K562 (cell line): ENCODE results near the gene MKLN1. TPM values are rescaled to one million over a fixed set of nuclear protein-coding genes. Genes with fewer than 3 reads are reported as not detected.

Experiments used
- BACH1 ChIP-seq: fragments of 200-800 bp; sonication (Bioruptor generic); IDR thresholded peaks from 2 replicates; pipeline ENCODE4 v1.6.1; 2016; ENCODE audit warnings: missing genetic modification characterization, missing compliant biosample characterization
- CREB3 ChIP-seq: fragments of 450-650 bp; conservative IDR thresholded peaks from 2 replicates; pipeline ENCODE4 v1.6.1; 2016; ENCODE audit warnings: missing genetic modification characterization, low read depth, mild to moderate bottlenecking, missing compliant biosample characterization, moderate library complexity
- CSDE1 ChIP-seq, 2 experiments: fragments of 450-650 bp; IDR thresholded peaks; 2 replicates each; pipeline ENCODE4 v1.6.1; 2016; ENCODE audit warnings: mild to moderate bottlenecking in 1 of 2
- FOXP1 ChIP-seq: sonication (generic); formaldehyde crosslinking; IDR thresholded peaks from 2 replicates; pipeline ENCODE4 v1.8.0; 2022; ENCODE audit warnings: mild to moderate bottlenecking, missing genetic modification reagents
- MYBL2 ChIP-seq, 2 experiments: fragments of 450-650 bp in 1 of 2; sonication (generic) in 1 of 2; formaldehyde crosslinking in 1 of 2; IDR thresholded peaks; 2 replicates each; pipeline versions ENCODE4 v1.6.1 to v1.8.1; 2017 to 2022; ENCODE audit warnings: borderline replicate concordance in 1 of 2, inconsistent platforms in 1 of 2, low read depth in 1 of 2, mild to moderate bottlenecking in 1 of 2, missing genetic modification reagents in 1 of 2, moderate library complexity in 1 of 2
- STAT5A ChIP-seq: IDR thresholded peaks from 2 replicates; pipeline ENCODE4 v1.6.1; 2012; ENCODE audit warnings: low read length, inconsistent platforms, borderline replicate concordance
- TAF9B ChIP-seq: fragments of 450-650 bp; IDR thresholded peaks from 2 replicates; pipeline ENCODE4 v1.6.1; 2018; ENCODE audit warnings: mild to moderate bottlenecking; ENCODE audit not compliant: partially characterized antibody
- ZBTB11 ChIP-seq, 3 experiments: fragments of 200-800 bp in 1 of 3; fragments of 250-450 bp in 1 of 3; fragments of 450-650 bp in 1 of 3; sonication (Bioruptor Pico) in 1 of 3; sonication (Bioruptor generic) in 1 of 3; formaldehyde crosslinking in 1 of 3; IDR thresholded peaks; 2 replicates each; pipeline versions ENCODE4 v1.6.1 to v1.8.0; 2016 to 2022; ENCODE audit warnings: mild to moderate bottlenecking in 2 of 3, missing genetic modification characterization in 2 of 3, missing compliant biosample characterization in 1 of 3, moderate library complexity in 1 of 3
- ZNF717 ChIP-seq: fragments of 250-450 bp; sonication (Bioruptor Pico); IDR thresholded peaks from 2 replicates; pipeline ENCODE4 v1.5.0; 2021
- polyA plus RNA-seq, 8 experiments: library from polyadenylated mRNA; depleted of rRNA in 4 of 8; stranded (reverse) in 5 of 8; unstranded in 3 of 8; fragments of >200 nt; fragmentation: Nextera tagmentation in 2 of 8; fragmentation: Illumina TruSeq in 1 of 8; extraction: Ambion mirVana in 2 of 8; extraction: Trizol in 1 of 8; gene quantifications; 2 replicates each; pipeline versions ENCODE4 v1.2.1 to v1.2.3, GENCODE V29; 2011 to 2014; ENCODE audit warnings: inconsistent platforms in 1 of 8, missing spikeins in 1 of 8
- total RNA-seq, 7 experiments: library from RNA; depleted of rRNA in 6 of 7; stranded (reverse); fragments of >200 nt in 6 of 7; fragmentation: Illumina TruSeq in 2 of 7; extraction: Trizol in 2 of 7; gene quantifications; 2 replicates each; pipeline versions ENCODE4 v1.2.1 to v1.2.3, GENCODE V29; 2011 to 2021; ENCODE audit warnings: low replicate concordance in 1 of 7
- TF ChIP-seq, protein P1 (sequence below): sonication (generic); formaldehyde crosslinking; IDR thresholded peaks from 2 replicates; pipeline ENCODE4 v1.8.0; 2022; ENCODE audit warnings: missing genetic modification reagents, mild to moderate bottlenecking, moderate library complexity, borderline replicate concordance
- TF ChIP-seq, protein P2 (sequence below): sonication (generic); formaldehyde crosslinking; IDR thresholded peaks from 2 replicates; pipeline ENCODE4 v1.8.0; 2023; ENCODE audit warnings: missing genetic modification reagents, mild to moderate bottlenecking, borderline replicate concordance

MKLN1 gene
- total and polyA plus RNA-seq, 9 of the 15 experiments (the other 6 are each of a cell fraction or from before 2014, with no cell fraction given) = 18.6 to 80.4 (median 56.0) TPM

GRCh38 chr7:131488361-131488760 is 160.7 kb downstream of the MKLN1 start (continued):
- TF ChIP-seq, protein P1, sequence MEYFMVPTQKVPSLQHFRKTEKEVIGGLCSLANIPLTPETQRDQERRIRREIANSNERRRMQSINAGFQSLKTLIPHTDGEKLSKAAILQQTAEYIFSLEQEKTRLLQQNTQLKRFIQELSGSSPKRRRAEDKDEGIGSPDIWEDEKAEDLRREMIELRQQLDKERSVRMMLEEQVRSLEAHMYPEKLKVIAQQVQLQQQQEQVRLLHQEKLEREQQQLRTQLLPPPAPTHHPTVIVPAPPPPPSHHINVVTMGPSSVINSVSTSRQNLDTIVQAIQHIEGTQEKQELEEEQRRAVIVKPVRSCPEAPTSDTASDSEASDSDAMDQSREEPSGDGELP (CRISPR knock-in tag) = no peak
- no peak for TF ChIP-seq STAT5A
- no peak for TF ChIP-seq BACH1 (tag)
- no peak for TF ChIP-seq ZNF717 (CRISPR knock-in tag)
- TF ChIP-seq ZBTB11 (CRISPR knock-in tag; IDR thresholded peaks at IDR 0.05) = no peak
- TF ChIP-seq MYBL2 (IDR thresholded peaks at IDR 0.05; ENCODE audit: low read depth) = no peak
- TF ChIP-seq MYBL2 (CRISPR knock-in tag; IDR thresholded peaks at IDR 0.05; ENCODE audit: borderline replicate concordance) = no peak
- TF ChIP-seq CREB3 (tag) = no peak
- no peak for TF ChIP-seq TAF9B
- TF ChIP-seq, protein P2, sequence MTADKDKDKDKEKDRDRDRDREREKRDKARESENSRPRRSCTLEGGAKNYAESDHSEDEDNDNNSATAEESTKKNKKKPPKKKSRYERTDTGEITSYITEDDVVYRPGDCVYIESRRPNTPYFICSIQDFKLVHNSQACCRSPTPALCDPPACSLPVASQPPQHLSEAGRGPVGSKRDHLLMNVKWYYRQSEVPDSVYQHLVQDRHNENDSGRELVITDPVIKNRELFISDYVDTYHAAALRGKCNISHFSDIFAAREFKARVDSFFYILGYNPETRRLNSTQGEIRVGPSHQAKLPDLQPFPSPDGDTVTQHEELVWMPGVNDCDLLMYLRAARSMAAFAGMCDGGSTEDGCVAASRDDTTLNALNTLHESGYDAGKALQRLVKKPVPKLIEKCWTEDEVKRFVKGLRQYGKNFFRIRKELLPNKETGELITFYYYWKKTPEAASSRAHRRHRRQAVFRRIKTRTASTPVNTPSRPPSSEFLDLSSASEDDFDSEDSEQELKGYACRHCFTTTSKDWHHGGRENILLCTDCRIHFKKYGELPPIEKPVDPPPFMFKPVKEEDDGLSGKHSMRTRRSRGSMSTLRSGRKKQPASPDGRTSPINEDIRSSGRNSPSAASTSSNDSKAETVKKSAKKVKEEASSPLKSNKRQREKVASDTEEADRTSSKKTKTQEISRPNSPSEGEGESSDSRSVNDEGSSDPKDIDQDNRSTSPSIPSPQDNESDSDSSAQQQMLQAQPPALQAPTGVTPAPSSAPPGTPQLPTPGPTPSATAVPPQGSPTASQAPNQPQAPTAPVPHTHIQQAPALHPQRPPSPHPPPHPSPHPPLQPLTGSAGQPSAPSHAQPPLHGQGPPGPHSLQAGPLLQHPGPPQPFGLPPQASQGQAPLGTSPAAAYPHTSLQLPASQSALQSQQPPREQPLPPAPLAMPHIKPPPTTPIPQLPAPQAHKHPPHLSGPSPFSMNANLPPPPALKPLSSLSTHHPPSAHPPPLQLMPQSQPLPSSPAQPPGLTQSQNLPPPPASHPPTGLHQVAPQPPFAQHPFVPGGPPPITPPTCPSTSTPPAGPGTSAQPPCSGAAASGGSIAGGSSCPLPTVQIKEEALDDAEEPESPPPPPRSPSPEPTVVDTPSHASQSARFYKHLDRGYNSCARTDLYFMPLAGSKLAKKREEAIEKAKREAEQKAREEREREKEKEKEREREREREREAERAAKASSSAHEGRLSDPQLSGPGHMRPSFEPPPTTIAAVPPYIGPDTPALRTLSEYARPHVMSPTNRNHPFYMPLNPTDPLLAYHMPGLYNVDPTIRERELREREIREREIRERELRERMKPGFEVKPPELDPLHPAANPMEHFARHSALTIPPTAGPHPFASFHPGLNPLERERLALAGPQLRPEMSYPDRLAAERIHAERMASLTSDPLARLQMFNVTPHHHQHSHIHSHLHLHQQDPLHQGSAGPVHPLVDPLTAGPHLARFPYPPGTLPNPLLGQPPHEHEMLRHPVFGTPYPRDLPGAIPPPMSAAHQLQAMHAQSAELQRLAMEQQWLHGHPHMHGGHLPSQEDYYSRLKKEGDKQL (CRISPR knock-in tag) = no peak
- TF ChIP-seq CSDE1 (IDR thresholded peaks at IDR 0.05) = no peak
- TF ChIP-seq FOXP1 = no peak
